Activated CD4-positive, CD25-positive, alpha-beta regulatory T cell treated with anti-CD3 and anti-CD28 coated beads, Interleukin-2, amount 50 U/mL, for 24 hours (primary cell): ENCODE measurements around the gene GUCY2C.
A peak's percentile ranks its signal among the peaks of the same experiment; 100 is the strongest.

Source experiments
- ATAC-seq, 2 donors: fragments of 150-1000 bp; cut with Tn5 transposase; one replicate each; pipeline ENCODE4 v1.10.0; 2021; ENCODE audit warnings: mild to moderate bottlenecking in 1 of 2, moderate library complexity in 1 of 2

Gene GUCY2C

DNA sequence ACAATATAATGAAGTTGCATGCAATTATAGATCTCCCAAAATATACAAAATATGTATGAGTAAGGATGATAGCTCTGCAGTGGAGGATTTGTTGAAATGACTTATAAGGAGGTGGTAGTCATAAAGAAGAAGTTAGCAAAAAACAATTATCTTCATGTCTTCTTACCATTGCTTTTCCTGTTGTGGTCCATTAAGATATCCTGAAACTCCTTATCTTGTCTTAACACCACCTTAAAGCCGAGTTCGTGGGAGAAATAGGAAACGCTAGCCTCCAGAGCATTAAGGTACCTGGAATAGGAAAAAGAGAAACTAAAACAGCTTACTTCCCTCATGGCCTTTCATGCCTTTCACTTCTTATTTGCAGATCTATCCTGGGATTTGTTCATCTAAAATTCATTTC, 15.2 kb downstream of the GUCY2C start:
- no peak for ATAC-seq

DNA sequence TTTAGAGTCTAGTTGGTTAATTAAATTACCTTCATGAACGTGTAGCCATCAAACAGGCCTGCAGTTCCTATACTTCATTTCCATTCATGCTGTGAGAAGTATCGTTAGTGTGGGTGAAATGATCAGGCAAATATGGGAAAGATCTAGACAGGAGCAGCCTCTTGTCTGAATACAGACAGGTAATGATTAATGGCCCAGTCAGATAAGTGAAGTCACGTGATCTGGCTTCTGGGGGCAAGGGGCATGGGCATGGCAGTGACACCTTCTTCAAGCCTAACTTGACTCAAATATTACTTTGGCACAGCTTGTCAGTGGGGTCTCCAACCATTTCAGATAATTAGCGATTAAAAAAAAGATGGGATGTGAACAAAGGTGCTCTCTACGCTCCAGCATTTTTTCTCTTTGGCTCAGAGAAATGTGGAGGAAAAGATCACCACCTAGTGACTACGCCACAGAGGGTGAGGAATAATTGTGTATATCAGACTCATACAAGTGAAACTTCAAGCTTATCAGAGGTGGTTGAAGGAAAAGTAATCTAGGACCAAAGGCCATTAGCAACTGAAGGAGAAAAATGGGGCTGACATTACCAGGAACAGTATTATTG, 17.8 kb downstream of the GUCY2C start:
- no peak for ATAC-seq

DNA sequence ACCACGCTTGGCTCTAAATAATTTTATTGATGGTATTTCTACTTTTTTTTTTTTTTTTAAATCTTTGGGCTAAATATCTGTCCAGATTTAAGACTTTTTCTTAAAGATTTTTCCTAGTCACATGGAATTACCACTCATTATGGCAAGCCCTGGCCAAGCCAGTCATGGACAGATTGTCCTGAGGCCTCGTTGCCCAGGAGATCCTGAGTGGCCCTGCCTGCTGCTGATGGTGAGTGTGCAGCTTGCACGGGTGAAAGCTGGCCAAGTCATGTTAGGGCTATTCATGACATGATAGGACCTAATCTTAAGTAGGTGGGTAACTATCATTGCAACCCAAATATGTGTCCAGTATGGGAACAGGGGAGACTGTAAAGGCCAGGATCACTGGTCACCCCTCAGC, 27.8 kb downstream of the GUCY2C start:
- ATAC-seq = no peak

DNA sequence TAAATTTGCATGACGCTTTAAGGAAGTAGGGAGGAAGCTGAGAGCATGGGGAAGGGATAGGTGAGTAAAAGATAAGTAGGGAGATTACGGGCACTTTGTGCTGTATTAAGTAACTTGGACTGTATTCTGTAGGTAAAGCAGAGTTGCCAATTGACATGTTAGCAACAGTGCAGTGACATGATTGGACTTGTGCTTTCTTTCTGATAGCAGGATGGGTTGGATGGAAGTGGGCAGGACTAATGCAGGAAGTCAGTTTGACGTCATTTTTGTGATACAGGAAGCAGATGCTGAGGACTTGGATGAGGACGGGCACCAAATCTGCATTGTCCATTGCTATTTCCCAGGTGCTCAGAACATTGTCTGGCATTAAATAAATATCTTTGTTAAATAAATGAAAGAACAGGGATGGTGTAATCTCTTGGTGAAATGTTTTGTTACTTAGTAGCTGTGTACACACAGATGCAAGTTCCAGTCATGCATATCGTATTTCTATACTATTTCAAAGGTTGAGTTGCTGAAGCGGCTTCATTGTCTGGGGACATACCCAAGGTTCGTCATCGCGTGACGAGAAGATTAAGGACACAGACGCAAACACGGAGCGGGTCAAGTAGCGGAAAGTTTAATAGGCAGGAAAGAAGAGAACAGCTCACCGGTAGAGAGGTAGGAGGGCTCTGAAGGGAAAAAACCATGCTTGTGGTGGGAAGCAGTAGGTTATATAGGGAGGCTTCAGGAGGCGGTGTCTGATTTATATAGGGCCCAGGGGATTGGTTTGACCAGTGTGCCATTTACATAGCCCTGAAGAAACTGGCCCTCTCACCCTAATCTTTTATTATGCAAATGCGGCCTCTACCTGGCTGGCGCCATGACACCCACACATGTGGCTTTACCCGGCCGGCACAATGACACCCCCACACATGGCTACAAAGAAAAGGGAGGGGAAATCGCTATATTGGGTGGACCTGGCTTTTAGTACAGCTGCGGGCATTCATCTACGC, 30.7 kb downstream of the GUCY2C start:
- ATAC-seq = no peak

DNA sequence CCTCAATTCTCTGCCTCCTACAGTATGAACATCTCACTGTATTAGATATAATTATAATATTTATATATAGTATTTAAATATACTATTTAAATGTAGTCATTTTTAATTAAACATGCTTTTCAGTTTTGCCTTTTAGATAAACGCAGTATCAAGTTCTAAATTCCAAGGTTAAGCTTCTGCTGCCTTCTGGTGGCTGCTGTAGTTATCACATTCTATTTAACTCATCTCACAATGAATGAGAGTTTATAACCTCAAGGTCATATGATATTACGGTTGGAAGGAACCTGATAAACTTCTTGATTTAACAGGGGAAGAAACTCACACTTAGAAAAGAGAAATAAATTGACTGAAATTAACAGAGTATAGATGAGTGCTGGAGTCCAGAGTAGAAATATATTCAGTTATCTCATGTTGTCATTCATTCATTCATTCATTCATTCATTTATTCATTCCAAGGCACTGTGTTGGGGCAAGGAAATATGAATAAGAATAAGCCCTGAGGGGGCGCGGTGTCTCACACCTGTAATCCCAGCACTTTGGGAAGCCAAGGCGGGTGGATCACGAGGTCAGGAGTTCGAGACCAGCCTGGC, 31.9 kb downstream of the GUCY2C start:
- ATAC-seq = peak in 1 of 2 donors; percentile 48

DNA sequence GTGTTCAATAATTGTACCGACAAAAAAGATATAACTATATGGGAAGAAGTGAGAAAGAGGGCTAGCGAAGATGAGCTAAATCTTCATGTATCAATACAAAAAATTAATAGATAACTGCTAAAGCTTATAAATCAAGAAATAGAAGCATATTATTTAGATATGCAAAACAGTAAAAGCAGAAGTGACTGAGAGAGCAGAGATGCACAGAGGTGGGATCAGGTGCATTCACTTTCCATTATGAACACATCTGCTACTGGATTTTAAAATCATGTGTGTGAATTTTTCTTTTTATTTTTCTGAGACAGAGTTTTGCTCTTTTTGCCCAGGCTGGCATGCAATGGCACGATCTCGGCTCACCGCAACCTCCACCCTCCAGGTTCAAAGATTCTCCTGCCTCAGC, 33.4 kb downstream of the GUCY2C start:
- ATAC-seq = no peak

DNA sequence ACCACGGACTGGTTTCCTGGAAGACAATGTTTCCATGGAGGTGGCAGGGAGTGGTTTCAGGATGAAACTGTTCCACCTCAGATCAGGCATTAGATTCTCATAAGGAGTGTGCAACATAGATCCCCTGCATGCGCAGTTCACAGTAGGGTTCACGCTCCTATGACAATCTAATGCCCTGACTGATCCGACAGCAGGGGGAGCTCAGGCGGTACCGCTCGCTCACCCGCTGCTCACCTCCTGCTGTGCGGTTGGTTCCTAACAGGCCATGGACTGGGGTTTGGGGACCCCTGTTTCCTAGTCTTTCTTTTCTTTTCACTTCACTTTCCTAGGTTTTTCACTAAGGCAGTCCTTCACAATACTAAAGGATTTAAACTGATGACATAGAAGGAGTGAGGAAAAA, 39.6 kb downstream of the GUCY2C start:
- ATAC-seq = no peak

DNA sequence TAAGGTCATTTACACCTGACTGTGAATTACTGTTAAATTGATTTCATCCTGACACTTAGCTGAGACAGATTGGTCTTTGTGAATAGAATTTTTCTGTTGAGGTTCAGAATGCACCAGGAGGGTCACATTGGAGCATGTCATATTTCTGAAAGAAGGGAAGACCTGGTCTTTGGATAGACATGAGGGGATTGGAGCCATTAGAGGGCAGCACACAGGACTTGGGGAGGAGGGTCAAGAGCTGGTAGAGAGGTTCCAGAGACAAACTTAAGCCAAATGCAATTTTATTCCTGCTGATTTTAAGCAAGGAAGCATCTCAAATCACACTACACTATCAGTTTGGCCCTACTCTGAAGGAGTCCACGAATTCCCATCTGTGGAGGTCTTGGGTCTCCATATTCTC, 41.1 kb downstream of the GUCY2C start:
- ATAC-seq = no peak

DNA sequence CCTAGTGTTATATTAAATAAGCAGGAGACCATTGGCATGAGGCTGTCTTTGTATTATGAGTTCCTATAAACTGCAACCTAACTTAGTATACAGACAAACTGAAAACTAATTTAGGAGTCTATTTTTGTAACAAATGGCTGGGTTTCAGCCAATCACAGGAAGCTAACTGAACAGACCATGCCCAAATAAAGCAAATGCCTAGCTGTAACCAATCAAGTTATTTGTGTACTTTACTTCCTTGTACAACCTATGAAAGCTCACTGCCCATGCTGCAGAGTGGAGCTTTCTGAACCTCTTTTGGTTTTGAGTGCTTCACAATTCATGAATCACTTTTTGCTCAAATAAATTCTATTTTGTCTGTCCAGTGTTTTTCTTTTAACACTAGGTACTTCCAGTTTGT, 41.6 kb downstream of the GUCY2C start:
- ATAC-seq = no peak

DNA sequence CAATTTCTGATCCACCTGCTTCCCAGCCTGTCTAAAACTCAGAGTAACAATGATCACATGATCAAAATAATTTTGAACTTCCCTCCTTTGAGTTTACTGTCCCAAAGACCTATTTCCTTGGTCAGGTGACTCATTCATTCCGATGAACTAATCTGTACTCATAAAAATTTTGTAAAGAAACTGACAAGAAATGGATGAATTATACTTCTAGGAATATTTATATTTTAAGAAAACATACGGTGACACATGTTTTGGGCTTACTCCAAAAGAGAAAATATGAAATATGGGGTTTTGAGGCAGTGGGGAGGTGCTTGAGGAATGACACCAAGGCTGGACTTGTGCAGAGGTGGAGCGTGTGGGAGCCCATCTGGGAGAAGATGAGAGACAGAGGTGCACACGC, 42.0 kb downstream of the GUCY2C start:
- peak in 1 of 2 donors; percentile 28 for ATAC-seq

DNA sequence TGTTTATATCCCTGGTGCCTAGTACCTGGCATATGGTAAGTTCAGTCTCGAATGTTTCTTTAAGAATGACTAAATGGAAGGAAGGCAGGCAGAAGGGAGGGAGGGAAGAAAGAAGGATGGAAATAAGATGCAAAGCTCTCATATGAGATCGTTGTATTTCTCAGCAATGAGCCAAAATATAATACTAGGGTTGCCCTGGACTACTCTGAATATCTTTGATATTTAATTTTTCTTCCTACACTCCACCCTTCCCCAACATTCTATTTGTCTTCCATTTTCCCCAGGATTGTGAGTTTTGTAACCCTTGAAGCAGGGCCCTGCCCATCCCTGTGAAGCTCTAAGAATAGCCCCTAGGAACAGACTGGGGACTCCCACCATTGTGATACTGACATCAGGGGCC, 43.9 kb downstream of the GUCY2C start:
- no peak for ATAC-seq

DNA sequence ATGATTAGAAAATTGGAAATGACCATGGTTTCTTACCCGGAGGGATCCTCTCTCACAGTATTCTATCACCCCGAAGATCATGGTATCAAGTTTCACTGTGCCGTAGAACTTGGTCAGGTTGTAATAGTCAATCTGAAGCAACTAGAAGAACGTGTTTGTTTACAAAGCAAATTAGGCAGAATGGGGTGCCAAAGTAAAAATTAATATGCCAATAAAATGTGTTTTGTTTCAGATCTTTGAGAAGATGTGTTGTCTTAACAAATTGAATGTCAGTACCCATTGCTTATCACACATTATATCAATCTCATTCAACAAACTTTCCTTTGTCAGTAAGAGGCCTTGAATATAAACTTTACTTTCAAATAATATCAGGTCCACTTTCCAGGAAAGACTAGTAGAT, 45.0 kb downstream of the GUCY2C start:
- no peak for ATAC-seq

DNA sequence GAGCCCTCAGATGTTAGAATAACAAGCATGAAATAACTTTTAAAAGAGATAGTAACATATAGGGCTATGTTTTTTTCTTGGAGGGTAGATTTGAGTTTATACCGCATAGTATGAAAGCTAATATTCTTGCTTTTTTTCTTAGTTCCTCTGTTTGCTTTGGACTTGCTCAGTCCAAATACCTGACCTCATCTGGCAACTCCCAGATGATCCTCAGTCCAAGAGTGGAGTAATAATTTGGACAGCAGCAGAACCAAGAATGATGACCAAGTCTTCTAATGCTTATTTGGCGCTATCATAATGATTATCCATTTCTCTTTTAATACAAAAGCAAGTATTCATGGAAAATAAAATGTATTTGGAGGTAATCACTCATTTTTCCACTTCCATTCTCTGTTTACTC, 45.6 kb downstream of the GUCY2C start:
- no peak for ATAC-seq

DNA sequence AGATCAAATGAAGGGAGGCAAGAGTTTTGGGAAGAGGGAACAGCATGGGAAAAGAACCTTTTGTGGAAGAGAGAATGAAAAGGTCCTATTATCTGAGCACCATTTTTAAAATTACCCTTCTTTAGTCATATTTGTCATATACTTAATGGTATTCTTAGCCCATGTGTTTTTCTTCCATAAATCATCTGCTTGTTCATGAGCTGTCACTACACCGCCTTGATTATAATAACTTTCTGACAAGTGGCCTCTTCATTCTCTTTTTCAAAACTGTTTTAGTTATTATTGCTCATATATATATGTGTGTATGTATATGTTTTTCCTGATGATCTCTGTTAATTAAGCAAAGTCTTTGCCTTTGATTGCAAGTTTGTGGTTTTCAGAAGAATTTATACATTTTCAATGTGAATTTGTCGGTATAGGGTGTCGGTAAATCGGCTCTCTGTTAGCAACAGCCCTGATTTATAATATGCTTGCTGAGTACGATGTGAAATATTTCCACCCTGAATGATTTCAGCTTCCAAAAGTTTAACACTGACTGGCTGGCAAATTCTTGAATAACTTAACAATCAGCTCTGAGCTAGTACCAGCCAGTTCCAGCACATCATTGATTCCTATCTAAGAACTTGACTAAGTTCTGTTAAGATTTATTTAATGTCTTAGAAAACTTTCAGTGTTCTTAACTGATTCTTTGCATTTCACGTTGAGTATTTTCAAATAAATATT, 49.2 kb downstream of the GUCY2C start:
- no peak for ATAC-seq

DNA sequence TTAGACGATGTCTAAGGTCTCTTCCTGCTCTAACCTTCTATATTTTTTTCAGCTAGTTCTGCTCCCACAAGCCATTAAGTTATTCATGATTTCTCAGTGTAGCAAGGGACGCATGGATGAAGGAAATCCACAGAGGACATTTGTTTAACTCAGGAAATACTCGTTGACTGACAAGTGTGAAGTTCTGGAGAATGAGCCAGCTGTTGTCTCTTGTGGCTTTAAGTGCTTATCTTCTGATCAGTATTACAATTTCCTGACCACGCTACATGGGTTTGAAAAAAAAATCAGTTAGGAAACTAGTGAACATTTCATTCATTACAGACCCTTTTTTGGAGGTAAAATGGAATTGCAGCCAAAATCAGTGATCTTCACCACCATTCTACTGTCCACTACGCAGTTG, 53.1 kb downstream of the GUCY2C start:
- ATAC-seq = no peak

DNA sequence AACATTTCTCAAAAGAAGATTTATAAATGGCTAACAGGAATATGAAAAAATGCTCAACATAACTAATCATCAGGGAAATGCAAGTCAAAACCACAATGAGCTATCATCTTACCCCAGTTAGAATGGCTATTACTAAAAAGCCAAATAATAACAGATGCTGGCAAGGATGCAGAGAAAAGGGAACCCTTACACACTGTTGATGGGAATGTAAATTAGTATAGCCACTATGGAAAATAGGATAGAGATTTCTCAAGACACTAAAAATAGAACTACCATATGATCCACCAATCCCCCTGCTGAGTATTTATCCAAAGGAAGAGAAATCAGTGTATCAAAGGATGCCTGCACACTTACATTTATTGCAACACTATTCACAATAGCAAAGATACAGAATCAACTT, 58.3 kb downstream of the GUCY2C start:
- no peak for ATAC-seq

DNA sequence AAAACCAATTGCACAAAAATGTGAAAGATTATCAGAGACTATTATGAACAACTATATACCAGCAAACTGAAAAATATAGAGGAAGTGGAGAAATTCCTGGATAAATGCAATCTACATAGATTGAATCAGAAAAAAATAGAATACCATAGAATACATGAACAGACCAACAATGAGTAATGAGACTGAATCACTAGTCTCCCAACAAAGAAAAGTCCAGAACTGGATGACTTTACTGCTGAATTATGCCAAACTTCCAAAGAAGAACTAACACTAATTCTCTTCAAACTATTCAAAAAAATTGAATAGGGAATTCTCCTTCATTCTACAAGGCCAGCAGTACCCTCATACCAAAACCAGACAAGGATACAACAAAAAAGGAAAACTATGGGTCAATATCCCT, 60.6 kb downstream of the GUCY2C start:
- no peak for ATAC-seq

DNA sequence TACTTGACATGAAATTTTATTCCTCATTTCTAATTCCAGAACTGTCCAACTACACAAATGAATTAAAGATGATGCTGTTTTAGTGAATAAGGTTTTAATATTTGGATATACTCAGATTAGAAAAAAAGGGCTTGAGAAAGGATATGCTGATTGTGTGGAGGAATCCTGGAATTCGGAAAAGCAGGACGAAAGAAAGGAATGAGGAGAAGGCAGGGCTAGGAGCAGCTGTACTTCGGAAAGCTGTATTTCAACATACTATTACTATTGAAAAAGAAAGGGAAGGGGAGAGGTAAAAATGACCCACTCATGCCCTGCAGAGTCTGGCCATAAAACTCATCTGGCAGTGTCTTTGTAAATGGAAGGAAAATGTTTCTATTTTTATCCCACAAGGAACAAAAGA, 65.6 kb downstream of the GUCY2C start:
- ATAC-seq = no peak

DNA sequence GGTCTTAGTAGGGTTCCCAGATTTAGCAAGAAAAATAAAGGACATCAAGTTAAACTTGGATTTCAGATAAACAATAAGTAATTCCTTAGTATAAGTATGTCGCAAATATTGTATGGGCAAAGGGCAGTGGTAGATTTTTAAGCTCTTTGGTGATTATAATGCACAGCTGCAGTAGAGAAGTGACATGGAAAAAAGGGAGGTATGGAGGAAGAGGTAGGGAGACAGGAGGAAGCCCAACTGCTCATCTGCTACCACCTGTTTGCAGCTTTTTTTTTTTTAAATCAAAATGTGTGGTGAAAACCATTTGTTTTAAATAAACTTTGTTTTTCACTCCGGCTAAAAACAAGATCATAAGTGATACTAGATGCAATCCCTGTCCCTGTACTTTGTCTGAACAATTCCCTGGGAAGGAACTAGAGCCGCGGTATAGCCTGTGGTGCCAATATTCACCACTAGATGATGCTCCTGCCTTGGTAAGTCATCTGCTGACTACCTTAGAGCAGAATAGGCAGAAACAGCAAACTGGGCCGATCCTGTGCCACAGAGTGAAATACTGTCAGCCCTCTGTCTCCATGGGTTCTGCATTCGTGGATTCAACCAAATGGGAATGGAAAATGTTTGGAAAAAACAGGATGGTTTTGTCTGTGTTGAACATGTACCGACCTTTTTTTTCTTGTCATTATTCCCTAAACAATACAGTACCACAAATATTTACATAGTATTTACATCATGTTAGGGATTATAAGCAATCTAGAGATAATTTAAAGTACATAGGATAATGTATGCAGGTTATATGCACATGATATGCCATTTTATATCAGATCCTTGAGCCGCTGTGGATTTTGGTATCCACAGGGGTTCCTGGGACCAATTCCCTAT, 66.3 kb downstream of the GUCY2C start:
- ATAC-seq = peak; percentile 77 to 85

DNA sequence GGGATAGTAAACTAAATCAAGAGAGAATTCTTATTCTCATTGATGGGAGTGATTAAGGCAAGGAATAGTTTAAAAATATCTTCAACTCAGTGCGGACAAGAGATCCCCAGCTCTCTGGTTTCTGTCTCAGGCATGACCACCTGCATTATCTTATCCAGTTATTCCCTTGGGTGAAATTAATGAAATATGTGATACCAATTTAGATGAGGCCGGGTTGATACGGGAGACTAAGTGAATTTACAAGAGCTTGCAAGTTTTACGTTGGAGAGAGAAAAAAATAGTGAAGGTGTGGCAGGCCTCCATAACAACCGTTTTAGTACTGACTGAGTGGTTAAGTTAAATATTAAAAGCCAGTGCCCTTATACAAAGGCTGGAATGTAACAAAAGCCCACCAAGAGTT, 67.6 kb downstream of the GUCY2C start:
- ATAC-seq = no peak

DNA sequence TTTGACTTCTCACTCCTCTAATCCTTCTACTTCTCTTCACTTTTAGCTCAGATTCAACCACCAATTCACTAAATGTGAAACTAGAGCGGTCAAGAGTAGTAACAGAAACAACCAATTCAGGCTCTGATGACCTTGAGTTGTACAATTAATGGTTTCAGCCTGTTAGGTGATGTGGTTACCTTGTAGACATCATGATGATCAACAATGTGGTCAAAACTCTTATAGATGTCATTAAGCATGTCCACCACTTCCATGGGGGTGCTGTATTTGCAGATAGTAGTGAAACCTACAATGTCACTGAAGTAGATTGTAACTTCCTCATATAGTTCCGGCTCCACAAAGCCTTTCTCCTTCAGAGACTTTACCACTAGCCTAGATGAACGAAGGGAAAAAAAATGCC, 74.6 kb downstream of the GUCY2C start:
- no peak for ATAC-seq
